Activated CD4-positive, alpha-beta T cell treated with anti-CD3 and anti-CD28 coated beads, Interleukin-2, amount 10 ng/mL, durations not matched to agents 24 days and 14 days (primary cell): Measurements from ENCODE around the gene ZNF821. TPM values are rescaled to one million over a fixed set of nuclear protein-coding genes. Genes with fewer than 3 reads are reported as not detected.
"Not testable (repeated sequence)": the region's sequence is repeated elsewhere in the genome, so short reads cannot be mapped to it uniquely, and the experiment has no call there.

Experiments used
- DNase-seq: peaks from one replicate; pipeline ENCODE4 v3.0.0; 2022
- H3K27ac Mint-ChIP-seq: one replicate; pipeline ENCODE4 v1.8.0; 2022; ENCODE audit warnings: mild to moderate bottlenecking, mixed read lengths
- H3K27me3 Mint-ChIP-seq: one replicate; pipeline ENCODE4 v1.8.0; 2022; ENCODE audit warnings: mixed read lengths
- H3K36me3 Mint-ChIP-seq: one replicate; pipeline ENCODE4 v1.8.0; 2022; ENCODE audit warnings: low read depth, mild to moderate bottlenecking, mixed read lengths
- H3K4me1 Mint-ChIP-seq: one replicate; pipeline ENCODE4 v1.8.0; 2021; ENCODE audit warnings: mixed read lengths
- H3K4me3 Mint-ChIP-seq: one replicate; pipeline ENCODE4 v1.8.0; 2022; ENCODE audit warnings: mild to moderate bottlenecking, moderate library complexity, mixed read lengths
- H3K9me3 Mint-ChIP-seq: one replicate; pipeline ENCODE4 v1.8.0; 2021; ENCODE audit warnings: mixed read lengths
- intact Hi-C: fragments of 100-400 bp; cut with micrococcal nuclease; formaldehyde crosslinking; loops from one replicate; pipeline ENCODE4 v1.15.1; 2023
- total RNA-seq: library from RNA; stranded (reverse); gene quantifications from 2 replicates; pipeline ENCODE4 v1.2.3, GENCODE V29; 2022

ZNF821 gene
- total RNA-seq, 1 donor from 2014 or later, result 6.5 TPM

DNA sequence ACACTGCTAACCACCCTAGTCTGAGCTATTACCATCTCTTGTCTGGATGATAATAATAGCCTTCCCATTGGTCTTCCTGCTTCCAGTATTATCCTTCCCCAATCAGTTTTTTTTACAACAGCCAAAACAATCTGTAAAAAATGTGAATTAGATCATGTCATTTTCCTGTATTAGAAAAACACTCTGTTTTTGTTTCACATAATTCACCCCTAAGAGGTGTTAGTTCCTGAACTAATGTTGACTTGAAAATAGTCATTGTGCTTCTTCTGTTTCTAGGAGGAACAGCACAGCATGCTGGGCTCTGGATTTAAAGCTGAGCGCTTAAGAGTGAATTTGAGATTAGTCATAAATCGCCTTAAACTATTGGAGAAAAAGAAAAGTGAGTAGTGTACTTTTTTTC is 31.4 kb upstream of the ZNF821 start:
- Mint-ChIP-seq H3K27me3 (no peaks in the 10 kb centered on the region), H3K4me3 (no peak overlapping the region), H3K9me3 (no peaks in the 10 kb centered on the region), H3K27ac (no peak overlapping the region), H3K36me3 (peaks cover 66% of the 10 kb centered on the region), H3K4me1 (peaks cover 32% of the 10 kb centered on the region)
- no peak for DNase-seq
- intact Hi-C loops, result no loop called here

DNA sequence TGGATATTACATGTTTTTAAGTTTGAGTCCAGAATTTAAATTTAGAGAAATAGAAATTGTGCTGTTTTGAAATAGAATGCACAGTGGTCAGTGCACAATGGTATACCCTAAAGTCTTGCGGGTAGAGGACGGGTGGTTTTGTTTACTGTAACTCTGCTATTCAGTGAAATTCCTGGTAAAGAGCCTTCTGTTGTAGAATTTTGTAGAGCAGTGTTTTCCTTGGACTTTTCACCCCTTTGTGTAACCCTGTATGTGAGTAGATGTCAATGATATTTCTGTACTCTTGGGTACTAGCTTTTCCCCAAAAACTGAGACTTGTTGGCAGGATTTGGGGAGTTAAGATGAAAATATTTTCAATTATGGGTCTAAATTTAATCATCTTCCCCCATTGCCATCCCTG is 30.8 kb upstream of the ZNF821 start:
- H3K27me3 Mint-ChIP-seq, result no peaks in the 10 kb centered on the region
- H3K9me3 Mint-ChIP-seq, result no peaks in the 10 kb centered on the region
- H3K4me3 Mint-ChIP-seq, result no peak overlapping the region
- H3K4me1 Mint-ChIP-seq, result peaks cover 32% of the 10 kb centered on the region
- H3K27ac Mint-ChIP-seq, result peak overlapping the region; percentile 13
- no peak for DNase-seq
- intact Hi-C loops, result no loop called here
- peaks cover 61% of the 10 kb centered on the region for H3K36me3 Mint-ChIP-seq

DNA sequence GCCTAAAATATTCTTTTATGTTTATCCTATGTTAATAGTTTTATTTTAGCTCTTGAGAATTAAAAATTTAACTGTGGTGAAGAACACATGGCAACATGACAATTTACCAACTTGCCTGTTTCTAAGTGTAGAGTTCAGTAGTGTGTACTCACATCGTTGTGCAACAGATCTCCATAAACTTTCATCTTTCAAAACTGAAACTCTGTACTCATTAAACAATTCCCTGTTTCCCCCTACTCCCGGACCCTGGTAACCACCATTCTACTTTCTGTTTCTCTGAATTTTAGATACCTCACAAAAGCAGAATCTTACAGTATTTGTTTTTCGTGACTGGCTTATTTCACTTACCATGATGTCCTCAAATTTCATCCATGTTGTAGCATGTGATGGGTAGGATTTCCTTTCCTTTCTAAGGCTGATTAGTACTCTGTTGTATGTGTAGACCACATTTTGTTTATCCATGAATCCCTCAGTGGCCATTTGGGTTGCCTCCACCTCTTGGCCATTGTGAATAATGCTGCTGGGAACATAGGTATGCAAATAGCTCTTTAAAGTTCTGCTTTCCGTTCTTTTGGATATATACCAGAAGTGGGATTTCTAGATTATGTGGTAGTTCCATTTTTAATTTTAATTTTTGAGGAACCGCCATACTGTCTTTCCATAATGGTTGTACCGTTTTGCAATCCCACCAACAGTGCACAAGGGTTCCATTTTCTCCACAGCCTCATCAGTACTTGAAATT is 28.7 kb upstream of the ZNF821 start:
- Mint-ChIP-seq H3K4me3 (no peak overlapping the region), H3K27me3 (no peaks in the 10 kb centered on the region), H3K27ac (no peak overlapping the region), H3K4me1 (peaks cover 31% of the 10 kb centered on the region), H3K9me3 (no peaks in the 10 kb centered on the region), H3K36me3 (peaks cover 48% of the 10 kb centered on the region)
- no peak for DNase-seq
- intact Hi-C loops, result no loop called here

DNA sequence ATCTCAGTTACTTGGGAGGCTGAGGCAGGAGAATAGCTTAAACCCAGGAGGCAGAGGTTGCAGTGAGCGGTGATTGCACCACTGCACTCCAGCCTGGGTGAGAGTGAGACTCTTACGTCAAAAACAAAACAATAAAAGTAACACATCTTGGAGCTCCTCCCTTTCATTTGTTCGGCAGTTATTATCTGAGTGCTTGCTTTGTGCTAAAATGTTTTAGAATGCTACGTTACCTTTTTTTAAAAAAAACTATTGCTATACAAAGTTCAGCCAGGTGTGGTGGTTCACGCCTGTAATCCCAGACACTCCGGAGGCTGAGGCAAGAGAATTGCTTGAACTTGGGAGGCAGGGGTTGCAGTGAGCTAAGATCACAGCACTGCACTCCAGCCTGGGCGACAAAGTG is 27.1 kb upstream of the ZNF821 start:
- no peaks in the 10 kb centered on the region for H3K27me3 Mint-ChIP-seq
- H3K4me1 Mint-ChIP-seq, result peaks cover 23% of the 10 kb centered on the region
- no peak overlapping the region for H3K4me3 Mint-ChIP-seq
- intact Hi-C loops, result no loop called here
- no peak overlapping the region for H3K27ac Mint-ChIP-seq
- no peaks in the 10 kb centered on the region for H3K9me3 Mint-ChIP-seq
- peaks cover 37% of the 10 kb centered on the region for H3K36me3 Mint-ChIP-seq
- DNase-seq, result no peak

DNA sequence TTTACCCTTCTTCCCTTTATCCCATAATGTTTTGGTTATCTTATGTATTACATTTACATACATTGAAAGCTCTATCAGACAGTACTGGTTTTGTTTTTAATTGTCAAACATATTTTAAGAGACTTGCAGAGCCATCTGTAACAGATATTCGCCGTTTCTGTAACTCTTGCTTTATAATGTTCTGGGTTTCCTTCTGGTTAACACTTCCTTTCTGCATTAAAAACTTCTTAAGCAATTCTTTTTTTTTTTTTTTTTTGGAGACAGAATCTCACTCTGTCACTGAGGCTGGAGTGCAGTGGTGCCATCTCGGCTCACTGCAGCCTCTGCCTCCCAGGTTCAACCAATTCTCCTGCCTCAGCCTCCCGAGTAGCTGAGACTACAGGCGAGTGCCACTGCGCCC is 21.8 kb upstream of the ZNF821 start:
- peak overlapping the region; percentile 16 for H3K4me3 Mint-ChIP-seq
- DNase-seq, H3K9me3 Mint-ChIP-seq, H3K27me3 Mint-ChIP-seq, intact Hi-C loops: not testable (repeated sequence)
- H3K4me1 Mint-ChIP-seq, result peaks cover 33% of the 10 kb centered on the region
- H3K36me3 Mint-ChIP-seq, result peaks cover 23% of the 10 kb centered on the region
- H3K27ac Mint-ChIP-seq, result peak overlapping the region; percentile 39

DNA sequence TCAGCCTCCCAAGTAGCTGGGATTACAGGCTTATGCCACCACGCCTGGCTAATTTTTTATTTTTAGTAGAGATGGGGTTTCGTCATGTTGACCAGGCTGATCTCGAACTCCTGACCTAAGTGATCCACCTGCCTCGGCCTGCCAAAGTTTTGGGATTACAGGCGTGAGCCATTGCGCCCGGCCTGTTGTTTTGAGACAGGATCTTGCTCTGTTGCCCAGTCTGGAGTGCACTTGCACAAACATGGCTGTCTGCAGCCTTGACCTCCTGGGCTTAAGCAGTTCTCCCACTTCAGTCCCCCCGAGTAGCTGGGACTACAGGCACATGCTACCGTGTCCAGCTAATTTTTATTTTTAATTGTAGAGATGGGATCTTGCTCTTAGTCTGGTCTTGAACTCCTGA is 20.3 kb upstream of the ZNF821 start:
- Mint-ChIP-seq H3K27me3 (no peaks in the 10 kb centered on the region), H3K4me1 (peaks cover 39% of the 10 kb centered on the region), H3K9me3 (no peaks in the 10 kb centered on the region), H3K27ac (no peak overlapping the region), H3K4me3 (no peak overlapping the region), H3K36me3 (peaks cover 26% of the 10 kb centered on the region)
- DNase-seq, result no peak
- intact Hi-C loops, result no loop called here

DNA sequence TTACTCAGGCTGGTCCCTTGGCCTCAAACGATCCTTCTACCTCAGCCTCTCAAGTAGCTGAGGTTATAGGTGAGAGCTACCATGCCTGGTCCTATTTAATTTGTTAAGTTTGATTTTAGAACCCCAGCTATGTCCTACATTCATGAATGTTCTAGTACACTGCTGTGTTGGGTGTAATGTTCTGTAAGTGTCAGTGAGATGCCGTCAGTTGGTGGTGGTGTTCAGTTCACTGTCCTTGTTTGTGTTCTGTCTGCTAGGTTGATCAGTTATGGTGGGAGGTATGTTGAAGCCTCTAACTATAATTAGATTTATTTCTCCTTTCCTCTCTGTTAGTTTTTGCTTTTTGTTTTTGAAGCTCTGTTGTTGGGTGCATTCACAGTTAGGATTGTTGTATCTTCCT is 19.6 kb upstream of the ZNF821 start:
- intact Hi-C loops, result no loop called here
- Mint-ChIP-seq H3K4me1 (peaks cover 37% of the 10 kb centered on the region), H3K36me3 (peaks cover 23% of the 10 kb centered on the region), H3K27me3 (no peaks in the 10 kb centered on the region), H3K9me3 (no peaks in the 10 kb centered on the region), H3K4me3 (no peak overlapping the region), H3K27ac (peak overlapping the region; percentile 39)
- DNase-seq, result no peak

DNA sequence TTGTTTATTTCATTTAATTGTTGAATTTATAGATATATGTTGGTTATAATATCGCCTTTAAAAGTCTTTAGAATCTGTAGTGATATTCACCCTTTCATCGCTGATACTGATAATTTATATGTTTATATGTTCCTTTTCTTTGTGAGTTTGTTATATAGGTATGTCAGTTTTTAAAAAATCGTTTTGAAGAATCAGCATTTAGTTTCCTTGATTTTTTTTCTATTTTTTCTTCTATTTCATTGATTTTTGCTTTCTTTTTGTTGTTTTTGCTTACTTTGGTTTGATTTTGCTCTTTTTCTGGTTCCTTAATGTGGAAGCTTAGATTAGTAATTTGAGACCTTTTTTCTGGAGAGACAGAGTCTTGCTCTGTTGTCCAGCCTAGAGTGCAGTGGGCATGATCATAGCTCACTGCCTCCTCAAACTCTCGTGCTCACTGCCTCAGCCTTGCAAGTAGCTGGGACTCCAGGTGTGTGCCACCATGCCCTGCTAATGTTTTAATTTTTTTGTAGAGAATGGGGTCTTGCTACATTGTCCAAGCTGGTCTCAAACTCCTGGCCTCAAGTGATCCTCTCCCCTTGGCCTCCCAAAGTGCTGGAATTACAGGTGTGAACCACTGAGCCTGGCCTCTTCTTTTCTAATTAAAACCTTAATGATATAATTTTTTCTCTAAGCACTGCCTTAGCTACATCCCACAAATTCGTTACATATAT is 18.8 kb upstream of the ZNF821 start:
- Mint-ChIP-seq H3K9me3 (no peaks in the 10 kb centered on the region), H3K4me3 (peak overlapping the region; percentile 6), H3K4me1 (peaks cover 35% of the 10 kb centered on the region), H3K36me3 (peaks cover 20% of the 10 kb centered on the region), H3K27me3 (no peaks in the 10 kb centered on the region), H3K27ac (no peak overlapping the region)
- intact Hi-C loops, result no loop called here
- DNase-seq, result no peak

DNA sequence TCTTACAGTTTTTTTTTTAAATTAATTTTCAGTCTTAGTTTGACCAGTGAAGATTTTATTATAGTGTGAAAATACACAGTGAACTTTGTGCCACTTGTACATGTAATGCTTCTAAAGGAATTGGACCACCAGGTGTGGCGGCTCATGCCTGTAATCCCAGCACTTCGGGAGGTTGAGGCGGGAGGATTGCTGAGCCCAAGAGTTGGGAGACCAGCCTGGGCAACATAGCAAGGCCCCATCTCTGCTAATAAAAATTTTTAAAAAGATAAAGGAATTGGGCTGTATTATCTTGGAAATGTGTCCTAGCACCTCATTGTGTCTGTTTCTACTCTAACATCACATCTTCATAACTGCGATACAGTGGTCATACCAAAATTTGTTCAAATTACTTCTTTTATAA is 15.2 kb upstream of the ZNF821 start:
- H3K27ac Mint-ChIP-seq, result no peak overlapping the region
- H3K9me3 Mint-ChIP-seq, result no peaks in the 10 kb centered on the region
- H3K4me1 Mint-ChIP-seq, result peaks cover 27% of the 10 kb centered on the region
- intact Hi-C loops, result loop anchor here (5.0 kb wide), 1 partner anchor 177 kb away; the partner anchor contains the start of gene PHLPP2
- H3K27me3 Mint-ChIP-seq, result no peaks in the 10 kb centered on the region
- peaks cover 21% of the 10 kb centered on the region for H3K36me3 Mint-ChIP-seq
- DNase-seq, result no peak
- no peak overlapping the region for H3K4me3 Mint-ChIP-seq

DNA sequence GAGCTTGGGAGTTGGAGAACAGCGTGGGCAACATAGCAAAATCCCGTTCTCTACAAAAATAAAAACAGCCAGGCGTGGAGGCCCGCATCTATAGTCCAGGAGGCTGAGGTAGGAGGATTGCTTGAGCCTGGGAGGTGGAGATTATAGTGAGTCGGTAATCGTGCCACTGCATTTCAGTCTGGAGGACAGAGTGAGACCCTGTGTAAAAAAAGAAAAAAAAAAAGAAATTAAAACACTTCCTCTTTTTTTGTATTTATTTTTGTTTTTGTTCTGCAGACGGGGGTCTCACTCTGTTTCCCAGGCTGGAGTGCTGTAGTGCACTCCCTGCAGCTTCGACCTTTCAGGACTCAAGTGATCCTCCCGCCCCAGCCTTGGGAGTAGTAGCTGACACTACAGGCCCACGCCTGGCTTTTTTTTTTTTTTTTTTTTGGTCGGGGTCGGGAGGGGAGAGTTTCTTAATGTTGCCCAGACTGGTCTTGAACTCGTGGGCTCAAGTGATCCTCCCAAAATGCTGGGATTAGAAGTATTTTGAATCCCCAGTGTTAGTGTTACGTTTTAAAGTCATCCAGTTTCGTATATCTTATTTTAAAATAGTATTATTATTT is 12.9 kb upstream of the ZNF821 start:
- Mint-ChIP-seq H3K27ac (peak overlapping the region; percentile 71), H3K9me3 (no peaks in the 10 kb centered on the region), H3K36me3 (peaks cover 12% of the 10 kb centered on the region), H3K4me1 (peaks cover 22% of the 10 kb centered on the region), H3K27me3 (no peaks in the 10 kb centered on the region), H3K4me3 (peak overlapping the region; percentile 83)
- DNase-seq, result no peak
- intact Hi-C loops, result loop anchor here (5.0 kb wide), 1 partner anchor 175 kb away; the partner anchor contains the start of gene PHLPP2

DNA sequence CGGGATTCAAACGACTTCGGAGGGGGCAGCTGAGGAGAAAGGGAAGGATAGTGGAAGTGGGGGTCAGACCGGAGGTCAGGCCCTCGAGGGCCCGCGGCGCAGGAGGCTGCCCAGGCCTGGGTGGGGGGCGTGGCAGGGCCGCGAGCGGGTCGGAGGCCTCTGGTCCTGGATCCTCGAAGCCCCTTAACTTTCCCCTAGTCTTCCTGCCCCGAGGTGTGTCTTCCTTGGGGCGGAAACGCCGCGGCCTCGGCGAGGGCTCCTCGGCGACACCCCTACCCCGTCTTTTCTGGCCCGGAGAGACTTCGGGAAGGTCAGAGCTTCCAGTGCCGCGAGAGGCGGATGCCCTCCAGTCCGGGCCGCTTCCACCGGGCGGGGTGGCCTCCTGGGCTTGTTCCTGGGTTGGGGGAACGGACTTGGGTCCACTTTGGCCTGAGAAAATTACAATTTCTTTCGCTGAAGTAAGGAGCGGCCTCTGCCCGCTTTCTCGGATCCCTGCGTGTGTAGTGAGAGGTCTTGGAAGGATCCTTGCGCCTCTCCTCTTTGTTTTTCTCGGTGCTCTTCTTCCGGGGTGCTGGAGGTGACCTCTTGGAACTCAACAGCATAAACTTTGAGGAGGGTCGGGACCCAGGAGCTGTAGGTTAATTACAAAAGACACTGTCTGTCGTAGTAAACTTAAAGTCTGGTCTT is 11.8 kb upstream of the ZNF821 start:
- Mint-ChIP-seq H3K27me3 (no peaks in the 10 kb centered on the region), H3K36me3 (peaks cover 12% of the 10 kb centered on the region), H3K4me3 (peak overlapping the region; percentile 95), H3K27ac (peak overlapping the region; percentile 95), H3K4me1 (peaks cover 14% of the 10 kb centered on the region), H3K9me3 (no peaks in the 10 kb centered on the region)
- no peak for DNase-seq
- intact Hi-C loops, result loop anchor here (1.0 to 5.0 kb wide), 8 partner anchors 12 to 198 kb away; partner anchors contain the start of genes AP1G1, ATXN1L, DHODH and PHLPP2

DNA sequence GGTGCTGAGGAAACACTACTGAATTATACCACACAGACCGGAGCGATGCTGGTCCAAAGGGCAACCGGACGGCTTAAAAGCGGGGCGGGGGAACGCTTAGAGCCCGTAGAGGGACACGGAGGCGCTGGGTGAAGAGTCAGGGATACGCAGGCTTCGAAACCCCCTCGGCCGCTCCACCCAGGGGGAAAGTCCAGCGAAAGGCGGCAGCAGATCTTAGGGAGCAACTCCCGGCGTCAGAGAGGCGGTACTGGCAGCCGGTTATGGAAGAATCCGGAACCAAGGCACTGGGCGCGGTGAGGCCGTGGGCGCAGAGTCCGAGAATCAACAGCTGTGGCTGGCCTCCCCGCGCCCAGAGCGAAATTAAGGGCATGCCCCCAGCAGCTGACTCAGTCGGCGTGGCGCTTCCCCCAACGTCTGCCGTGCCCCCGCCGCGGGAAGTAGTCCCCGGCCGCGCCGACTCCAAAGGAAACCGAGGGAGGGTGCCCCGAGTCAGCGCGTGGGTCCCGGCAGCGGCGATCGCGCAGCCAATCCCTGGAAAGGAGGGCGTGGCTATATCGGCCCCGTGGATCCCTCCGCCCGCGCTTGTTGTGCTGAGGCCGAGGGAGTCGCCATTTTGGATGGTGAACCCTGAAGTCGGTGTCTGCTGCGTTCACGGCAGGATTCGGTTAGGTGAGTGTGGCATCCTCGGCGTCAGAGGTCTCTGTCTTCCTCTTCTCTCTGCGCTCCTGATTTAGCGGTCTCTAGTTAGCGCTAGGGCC is 11.1 kb upstream of the ZNF821 start, which contains the start of gene IST1:
Gene IST1, plus strand, starts transcription at position 611 of the 758 bp plus-strand sequence. CDS start 20,110 bp downstream, outside the sequence.
- Mint-ChIP-seq H3K4me3 (peak within 1 kb of the TSS; percentile 95), H3K9me3 (no peaks in the 10 kb centered on the region), H3K4me1 (peaks cover 11% of the 10 kb centered on the region), H3K36me3 (peaks cover 10% of the 10 kb centered on the region), H3K27me3 (peaks cover 1% of the 10 kb centered on the region), H3K27ac (peak within 1 kb of the TSS; percentile 95)
- intact Hi-C loops, result loop anchor here (1.0 to 5.0 kb wide), 8 partner anchors 11 to 199 kb away; partner anchors contain the start of genes AP1G1, ATXN1L, DHODH and PHLPP2
- DNase-seq, result peak; percentile 99
